Smooth muscle cell of the brain vasculature (primary cell): ENCODE results near the gene PTPRJ.
"Not testable (repeated sequence)": the region's sequence is repeated elsewhere in the genome, so short reads cannot be mapped to it uniquely, and the experiment has no call there.

Experiments
- DNase-seq: peaks from one replicate; pipeline ENCODE4 v3.0.0-alpha.2; 2012; ENCODE audit warnings: low read depth, low spot score

PTPRJ gene

DNA sequence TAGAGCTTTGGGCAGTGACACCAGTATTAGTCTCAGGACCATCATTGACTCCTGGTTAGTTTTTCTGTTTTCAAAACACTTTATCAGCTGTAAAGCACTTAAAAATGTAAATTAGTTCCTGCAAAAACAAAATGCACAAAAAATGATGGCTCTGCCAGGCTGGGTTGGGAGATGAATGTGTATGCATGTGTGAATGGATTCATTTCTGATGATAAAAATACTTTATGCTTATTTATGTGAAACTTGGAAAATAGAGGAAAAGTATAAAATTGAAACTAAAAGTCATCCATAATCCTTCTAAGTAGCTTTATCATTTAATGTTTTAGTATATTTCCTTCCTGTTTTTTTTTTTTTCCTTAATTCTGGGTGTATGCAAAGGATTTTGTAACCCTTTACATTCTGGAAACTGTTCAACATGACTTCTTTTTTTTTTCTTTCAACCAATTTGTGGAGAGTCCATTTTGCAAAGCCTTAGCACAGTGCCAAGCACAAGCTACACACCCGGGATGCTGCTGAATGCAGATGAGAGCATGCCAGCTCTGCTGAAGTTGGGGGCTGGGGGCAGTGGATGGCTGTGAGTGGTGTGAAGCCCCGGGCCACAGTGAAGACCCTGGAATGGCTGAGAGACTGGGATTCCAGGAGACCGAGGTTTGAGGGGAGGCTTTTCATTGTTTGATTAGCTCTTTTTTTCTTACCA is 37.6 kb downstream of the PTPRJ start:
- no peak for DNase-seq

DNA sequence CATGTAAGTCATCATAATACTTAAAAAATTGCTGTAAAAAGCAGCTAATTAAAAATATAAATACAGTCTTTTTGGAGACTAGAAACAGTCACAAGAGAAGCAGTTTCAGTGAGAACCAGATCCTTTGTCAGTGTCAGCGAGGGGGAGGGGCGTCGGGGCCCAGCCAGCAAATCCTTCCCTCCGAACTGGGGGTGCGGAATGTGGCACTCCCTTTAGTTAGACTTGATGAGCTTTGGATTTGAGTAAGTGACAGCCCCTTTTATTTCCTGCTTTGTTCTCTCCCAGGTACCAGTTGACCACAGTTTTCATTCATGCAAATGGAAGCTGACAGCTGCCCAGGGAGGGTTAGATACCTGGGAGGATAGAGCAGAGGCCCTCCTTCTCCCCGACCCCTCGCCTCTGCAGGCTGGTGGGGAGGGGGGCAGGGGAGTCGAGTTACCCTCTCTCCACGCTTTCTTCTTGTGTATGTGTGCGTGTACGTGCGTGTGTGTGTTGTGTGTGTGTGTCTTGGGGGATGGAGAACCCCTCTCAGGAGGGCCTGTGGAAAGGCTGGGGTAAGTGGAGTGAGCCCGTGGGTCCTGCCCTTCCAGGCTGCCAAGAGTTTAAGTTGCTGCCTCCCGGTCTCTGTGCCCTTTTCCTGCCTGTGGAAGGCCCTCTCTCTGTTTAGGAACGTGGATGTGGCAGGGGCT is 38.3 kb downstream of the PTPRJ start:
- no peak for DNase-seq

DNA sequence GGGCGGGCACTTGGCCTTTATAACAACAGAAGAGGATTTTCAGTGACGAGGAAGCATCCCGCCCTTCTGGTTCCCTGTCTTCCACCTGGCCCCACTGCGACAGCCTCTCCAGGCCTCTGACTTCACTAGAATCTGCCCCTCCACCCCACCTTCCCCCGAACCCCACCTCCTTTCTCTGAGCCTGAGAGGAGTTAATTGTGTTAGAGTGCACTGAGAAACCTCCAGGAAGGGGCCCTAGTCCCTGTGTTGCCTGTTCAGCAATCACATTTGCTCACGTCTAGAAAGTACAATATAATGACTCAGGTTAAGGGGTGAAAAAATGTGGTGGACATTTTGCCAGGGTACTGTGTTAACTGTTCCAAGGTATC is 38.8 kb downstream of the PTPRJ start:
- no peak for DNase-seq

DNA sequence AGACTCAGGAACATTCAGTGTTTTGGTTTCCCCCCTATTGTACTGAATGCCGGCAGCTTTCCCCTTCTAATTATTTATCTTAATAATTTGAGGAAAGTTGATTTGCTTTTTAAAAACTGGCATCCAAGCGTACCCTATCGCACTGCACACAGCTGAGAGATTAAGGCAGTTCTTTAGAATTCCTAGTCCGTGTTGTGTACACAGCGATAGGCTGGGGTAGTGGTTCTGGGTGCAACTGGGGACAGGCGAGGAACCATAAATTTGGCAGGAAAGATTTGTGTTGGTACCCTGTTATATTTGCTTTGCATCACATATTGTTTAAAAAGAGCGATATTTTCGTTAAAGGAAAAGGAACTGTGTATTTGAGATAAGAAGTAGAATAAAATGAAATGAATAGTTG is 39.2 kb downstream of the PTPRJ start:
- no peak for DNase-seq

DNA sequence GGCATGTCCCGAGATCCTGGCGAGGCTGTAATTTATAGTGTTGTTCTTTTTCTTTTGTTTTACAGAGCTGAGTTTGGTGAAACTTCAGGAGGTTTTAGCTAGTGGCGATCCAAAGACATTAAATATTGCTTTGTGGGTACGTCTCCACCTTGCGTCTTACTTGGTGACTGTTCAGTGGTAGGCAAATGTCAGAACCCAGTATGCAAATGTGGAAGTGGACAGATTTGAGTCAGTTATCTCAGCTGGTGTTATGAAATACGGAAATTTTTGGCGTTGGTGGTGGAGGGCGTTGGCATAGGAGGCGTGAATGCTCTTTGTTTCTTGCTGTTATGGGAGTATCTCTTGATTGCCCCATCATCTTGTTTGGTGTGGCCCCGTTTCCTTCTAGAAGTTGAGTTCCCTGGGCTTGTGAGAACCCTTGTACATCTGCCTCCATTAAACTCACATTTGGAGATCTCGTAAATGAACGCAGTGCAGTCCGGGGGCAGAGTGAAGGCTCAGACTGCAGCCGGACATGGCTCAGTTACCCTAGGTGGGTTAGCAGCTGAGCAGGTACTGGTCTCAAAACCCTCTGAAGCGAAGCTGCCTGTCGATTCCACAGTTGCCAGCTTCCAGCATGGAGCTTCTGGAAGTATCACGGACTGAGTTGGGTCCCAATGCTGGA is 39.9 kb downstream of the PTPRJ start:
- no peak for DNase-seq

GRCh38 chr11:48021201-48021820 is 41.0 kb downstream of the PTPRJ start:
- DNase-seq = not testable (repeated sequence)

DNA sequence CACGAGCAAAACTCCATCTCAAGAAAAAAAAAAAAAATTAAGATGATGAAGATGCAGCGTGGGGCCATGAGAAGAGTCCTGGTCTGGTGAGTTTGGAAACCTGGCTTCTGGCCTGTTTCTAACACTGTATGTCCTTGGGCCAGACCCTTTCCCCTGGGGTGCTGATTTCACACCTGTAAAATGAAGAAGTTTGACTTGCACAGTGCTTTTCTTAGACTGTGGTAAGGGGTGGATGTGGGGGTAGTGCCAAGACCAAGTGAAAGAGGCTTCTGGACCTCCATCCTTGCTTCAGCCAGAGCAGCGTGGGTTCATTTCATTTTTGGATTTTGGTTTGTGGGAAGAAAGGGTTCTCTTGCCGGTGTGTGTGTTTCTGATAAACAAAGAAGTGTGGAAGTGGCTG is 42.1 kb downstream of the PTPRJ start:
- DNase-seq = no peak

DNA sequence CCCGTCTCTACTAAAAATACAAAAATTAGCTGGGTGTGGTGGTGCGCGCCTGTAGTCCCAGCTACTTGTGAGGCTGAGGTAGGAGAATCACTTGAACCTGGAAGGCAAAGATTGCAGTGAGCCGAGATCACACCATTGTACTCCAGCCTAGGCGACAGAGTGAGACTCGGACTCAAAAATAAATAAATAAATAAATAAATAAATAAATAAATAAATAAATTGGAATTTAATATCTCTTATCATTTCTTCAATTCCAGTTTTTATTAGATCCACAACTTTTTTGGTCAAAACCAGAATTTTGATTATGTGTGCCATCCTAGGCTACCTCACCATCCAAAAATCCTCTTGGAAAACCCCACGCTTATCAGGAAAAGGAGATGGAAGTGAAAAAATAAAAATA is 43.2 kb downstream of the PTPRJ start:
- DNase-seq = not testable (repeated sequence)

- peak; percentile 40 for DNase-seq
Observed at GRCh38 chr11:48024635-48025071, 44.3 kb downstream of the PTPRJ start.

- DNase-seq = no peak
Observed at GRCh38 chr11:48025293-48025983, 45.1 kb downstream of the PTPRJ start.

DNA sequence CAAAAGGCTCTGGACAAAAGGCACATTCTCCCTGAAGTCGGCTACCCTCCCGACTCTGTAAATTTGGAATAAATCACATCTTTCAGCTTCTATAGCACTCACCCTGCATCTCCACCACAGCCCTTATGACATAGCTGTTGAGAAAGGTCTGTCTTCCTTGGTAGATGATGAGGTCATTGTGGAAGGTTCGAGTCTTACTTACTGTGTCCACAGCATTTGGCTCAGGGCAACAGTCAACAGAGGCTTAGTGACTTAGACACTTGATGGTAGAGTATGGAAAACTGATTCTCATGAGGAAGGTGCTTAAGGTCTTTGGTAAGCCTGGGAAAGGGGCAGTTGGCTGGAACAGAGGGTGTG is 45.6 kb downstream of the PTPRJ start:
- DNase-seq = no peak

- no peak for DNase-seq
Observed at GRCh38 chr11:48028914-48029680, 48.7 kb downstream of the PTPRJ start.

GRCh38 chr11:48029681-48030290 is 49.4 kb downstream of the PTPRJ start:
- no peak for DNase-seq

DNA sequence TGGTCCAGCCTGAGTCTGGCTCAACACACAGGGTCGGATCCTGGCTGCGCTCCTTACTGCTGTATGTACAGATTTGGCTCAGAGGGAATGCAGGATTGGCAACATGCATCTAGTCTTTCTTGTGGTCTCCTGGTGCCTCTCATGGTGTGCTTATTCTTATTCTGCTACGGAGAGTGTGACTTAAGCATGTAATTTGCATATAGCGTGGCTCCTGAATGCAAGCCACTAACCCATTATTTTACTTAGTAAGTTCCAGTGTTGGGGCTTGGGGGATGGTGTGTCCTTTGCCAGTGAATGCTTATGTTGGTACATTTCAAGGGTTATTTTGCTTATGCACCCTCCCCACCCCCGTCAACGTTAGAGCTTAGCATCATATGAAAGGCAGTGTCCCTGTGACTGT is 51.2 kb downstream of the PTPRJ start:
- DNase-seq = no peak

- DNase-seq = no peak
Observed at GRCh38 chr11:48032721-48033120, 52.4 kb downstream of the PTPRJ start.

GRCh38 chr11:48033918-48034341 is 53.6 kb downstream of the PTPRJ start:
- no peak for DNase-seq

- DNase-seq = no peak
Observed at GRCh38 chr11:48034926-48035871, 54.8 kb downstream of the PTPRJ start.

- DNase-seq = no peak
Observed at GRCh38 chr11:48036011-48036410, 55.7 kb downstream of the PTPRJ start.

DNA sequence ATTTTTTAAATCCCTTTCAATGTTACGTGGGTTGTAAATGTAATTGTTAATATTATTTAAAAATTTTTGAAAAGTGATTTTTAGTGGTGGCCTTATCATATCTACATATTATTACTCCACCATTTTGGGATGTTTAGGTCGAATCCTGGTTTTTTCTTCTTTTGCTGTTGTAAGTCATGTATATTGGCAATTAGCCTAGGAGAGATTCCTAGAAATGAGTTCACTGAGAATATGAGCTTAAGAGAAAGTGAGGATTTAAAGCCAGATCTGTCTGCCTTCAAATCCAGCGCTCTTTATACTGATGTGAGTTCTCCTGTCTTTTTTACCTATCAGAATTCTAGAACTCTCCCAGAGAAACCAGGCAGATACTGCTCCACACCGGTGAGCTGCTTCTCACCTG is 56.1 kb downstream of the PTPRJ start:
- DNase-seq = no peak
